ENCODE measurements around the gene LRP4.

The LRP4 gene

GRCh38 chr11:46914910-46915309, 3.4 kb downstream of the LRP4 start:
- no peaks in the 10 kb centered on the region for H3K9me3 ChIP-seq (ENCODE audit: severe bottlenecking)
- no peaks in the 10 kb centered on the region for H3K27me3 ChIP-seq (ENCODE audit: insufficient read depth, low read depth, severe bottlenecking)

DNA sequence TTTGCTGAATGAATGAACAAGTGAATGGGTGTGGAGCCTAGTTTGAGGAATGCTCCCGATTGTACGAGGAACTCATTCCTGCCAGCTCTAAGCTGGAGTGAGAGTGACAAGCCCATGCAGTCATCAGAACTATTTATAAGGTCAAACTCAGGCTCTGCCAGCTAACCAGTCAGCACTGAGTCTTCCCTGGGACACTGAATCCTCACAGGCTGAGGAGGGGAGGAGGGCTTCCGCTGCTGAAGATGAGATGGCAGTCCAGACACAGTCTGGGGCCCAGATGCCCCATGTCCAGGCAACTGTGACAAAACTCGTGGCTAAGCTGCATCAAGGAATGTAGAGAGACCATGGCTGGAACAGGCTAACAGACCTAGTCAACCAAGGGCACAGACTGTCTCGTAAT, 4.0 kb downstream of the LRP4 start:
- Histone ChIP-seq H3K27ac (no peak overlapping the region), H3K36me3 (no peaks in the 10 kb centered on the region), H3K27me3 (ENCODE audit: insufficient read depth, low read depth, severe bottlenecking) (no peaks in the 10 kb centered on the region), H3K9me3 (ENCODE audit: severe bottlenecking) (no peaks in the 10 kb centered on the region), H3K4me3 (ENCODE audit: low read depth, low read length) (no peak overlapping the region)
- TF ChIP-seq, protein P1, sequence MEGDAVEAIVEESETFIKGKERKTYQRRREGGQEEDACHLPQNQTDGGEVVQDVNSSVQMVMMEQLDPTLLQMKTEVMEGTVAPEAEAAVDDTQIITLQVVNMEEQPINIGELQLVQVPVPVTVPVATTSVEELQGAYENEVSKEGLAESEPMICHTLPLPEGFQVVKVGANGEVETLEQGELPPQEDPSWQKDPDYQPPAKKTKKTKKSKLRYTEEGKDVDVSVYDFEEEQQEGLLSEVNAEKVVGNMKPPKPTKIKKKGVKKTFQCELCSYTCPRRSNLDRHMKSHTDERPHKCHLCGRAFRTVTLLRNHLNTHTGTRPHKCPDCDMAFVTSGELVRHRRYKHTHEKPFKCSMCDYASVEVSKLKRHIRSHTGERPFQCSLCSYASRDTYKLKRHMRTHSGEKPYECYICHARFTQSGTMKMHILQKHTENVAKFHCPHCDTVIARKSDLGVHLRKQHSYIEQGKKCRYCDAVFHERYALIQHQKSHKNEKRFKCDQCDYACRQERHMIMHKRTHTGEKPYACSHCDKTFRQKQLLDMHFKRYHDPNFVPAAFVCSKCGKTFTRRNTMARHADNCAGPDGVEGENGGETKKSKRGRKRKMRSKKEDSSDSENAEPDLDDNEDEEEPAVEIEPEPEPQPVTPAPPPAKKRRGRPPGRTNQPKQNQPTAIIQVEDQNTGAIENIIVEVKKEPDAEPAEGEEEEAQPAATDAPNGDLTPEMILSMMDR (IDR thresholded peaks at IDR 0.05; ENCODE audit: low read depth, low read length): no peak
- peak; percentile 81 for DNase-seq

More at GRCh38 chr11:46914910-46915309, 3.4 kb downstream of the LRP4 start:
- Histone ChIP-seq H3K4me3 (ENCODE audit: low read depth, low read length) (no peak overlapping the region), H3K27ac (no peak overlapping the region), H3K36me3 (no peaks in the 10 kb centered on the region)
- TF ChIP-seq, protein P1 (IDR thresholded peaks at IDR 0.05; ENCODE audit: low read depth, low read length): no peak
- no peak for DNase-seq

DNA sequence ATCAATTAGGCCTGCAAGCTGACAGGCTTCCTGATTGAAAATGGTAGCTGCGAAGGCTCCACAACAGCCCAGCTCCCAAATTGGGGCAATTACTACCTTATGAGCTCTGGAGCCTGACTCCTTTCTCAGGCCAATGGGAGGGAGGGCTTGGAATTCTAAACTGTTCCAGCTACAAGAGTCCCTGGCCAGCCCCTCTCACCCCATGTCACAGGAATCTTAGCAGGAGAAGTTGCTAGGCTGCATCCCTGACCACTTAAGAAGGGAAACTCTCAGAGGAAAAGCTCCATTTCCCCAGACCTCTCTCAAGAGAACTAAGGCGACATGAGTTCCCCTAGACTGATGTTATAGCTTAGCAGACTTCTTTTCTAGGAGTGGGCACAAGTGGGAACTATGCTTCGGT, 4.9 kb downstream of the LRP4 start:
- Histone ChIP-seq H3K9me3 (ENCODE audit: severe bottlenecking) (no peaks in the 10 kb centered on the region), H3K36me3 (no peaks in the 10 kb centered on the region), H3K27ac (no peak overlapping the region), H3K27me3 (ENCODE audit: insufficient read depth, low read depth, severe bottlenecking) (no peaks in the 10 kb centered on the region), H3K4me3 (ENCODE audit: low read depth, low read length) (no peak overlapping the region)
- TF ChIP-seq, protein P1 (IDR thresholded peaks at IDR 0.05; ENCODE audit: low read depth, low read length): no peak
- DNase-seq: no peak

DNA sequence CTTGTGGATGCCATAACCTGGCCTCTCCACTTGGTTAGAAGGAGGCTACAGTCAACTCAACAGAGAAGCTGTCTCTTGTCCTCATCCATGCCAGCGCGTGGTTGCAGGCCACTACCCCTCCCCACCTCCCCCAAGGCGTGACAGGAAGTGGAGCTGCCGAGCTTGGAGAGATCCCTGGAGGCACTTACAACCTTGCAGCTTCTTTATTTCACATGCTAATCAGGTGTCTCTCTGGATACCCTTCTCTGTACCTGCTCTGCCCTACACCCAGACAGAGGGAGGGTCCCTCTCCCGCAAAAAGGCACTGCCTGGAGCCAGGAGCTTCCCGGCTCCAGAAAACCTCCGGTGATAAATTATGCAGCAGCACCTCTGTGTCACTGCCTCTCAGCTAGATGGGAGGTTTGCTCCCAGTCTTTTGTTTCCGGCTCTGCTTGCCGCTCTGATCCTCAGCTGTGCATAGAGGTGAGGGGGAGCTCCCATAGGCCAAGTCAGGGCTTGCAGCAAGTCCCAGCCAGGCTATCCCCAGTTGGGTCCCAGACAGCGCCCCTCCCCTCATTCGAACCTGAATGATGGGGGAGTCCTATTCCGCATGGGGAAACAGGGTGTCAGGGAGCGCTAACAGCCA, 5.7 kb downstream of the LRP4 start:
- TF ChIP-seq, protein P1 (IDR thresholded peaks at IDR 0.05; ENCODE audit: low read depth, low read length): no peak

GRCh38 chr11:46907606-46908005, 10.7 kb downstream of the LRP4 start:
- H3K36me3 ChIP-seq: no peaks in the 10 kb centered on the region; the same call in 1 of the 2 replicates
- TF ChIP-seq, protein P1 (IDR thresholded peaks at IDR 0.05; ENCODE audit: low read depth, low read length): no peak
- no peak overlapping the region for H3K4me3 ChIP-seq (ENCODE audit: low read depth, low read length)
- H3K27me3 ChIP-seq (ENCODE audit: insufficient read depth, low read depth, severe bottlenecking): no peaks in the 10 kb centered on the region
- DNase-seq: no peak
- H3K9me3 ChIP-seq (ENCODE audit: severe bottlenecking): no peaks in the 10 kb centered on the region
- no peak overlapping the region for H3K27ac ChIP-seq

More for the DNA sequence above, 5.7 kb downstream of the LRP4 start:
- DNase-seq: peak; percentile 62
- Histone ChIP-seq H3K36me3 (no peaks in the 10 kb centered on the region), H3K4me3 (ENCODE audit: low read depth, low read length) (peak overlapping the region; percentile 35), H3K27me3 (ENCODE audit: insufficient read depth, low read depth, severe bottlenecking) (no peaks in the 10 kb centered on the region), H3K9me3 (ENCODE audit: severe bottlenecking) (no peaks in the 10 kb centered on the region), H3K27ac (peak overlapping the region; percentile 58)

DNA sequence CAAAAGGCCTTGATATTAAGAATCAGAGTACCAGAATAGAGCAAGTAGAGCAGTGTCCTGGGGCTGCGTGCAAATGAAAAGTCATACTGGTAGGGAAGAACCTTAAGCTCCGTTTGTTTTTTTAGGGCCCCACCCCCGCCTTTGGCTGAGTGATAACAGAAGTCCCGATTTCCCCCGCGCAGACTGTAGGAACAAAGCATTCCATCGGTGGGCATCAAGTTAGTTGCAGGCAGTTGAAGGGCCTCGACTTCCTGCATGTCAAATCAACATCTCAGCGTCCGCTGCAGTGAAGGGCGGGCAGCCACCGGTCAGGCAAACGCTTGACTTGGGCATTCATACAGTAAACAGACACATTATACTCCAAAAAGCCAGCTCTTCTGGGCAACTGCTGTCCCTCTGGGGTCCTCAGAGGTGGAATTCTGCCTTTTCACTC, 11.7 kb downstream of the LRP4 start:
- Histone ChIP-seq H3K9me3 (ENCODE audit: severe bottlenecking) (no peaks in the 10 kb centered on the region), H3K4me3 (ENCODE audit: low read depth, low read length) (no peak overlapping the region), H3K27ac (no peak overlapping the region), H3K27me3 (ENCODE audit: insufficient read depth, low read depth, severe bottlenecking) (no peaks in the 10 kb centered on the region), H3K36me3 (no peaks in the 10 kb centered on the region; the same call in 1 of the 2 replicates)
- TF ChIP-seq, protein P1 (IDR thresholded peaks at IDR 0.05; ENCODE audit: low read depth, low read length): no peak
- DNase-seq: no peak

Measured in WERI-Rb-1 (cell line).